ENCODE results near the gene RNF151. TPM values are rescaled to one million over a fixed set of nuclear protein-coding genes. Genes with fewer than 3 reads are reported as not detected.

The RNF151 gene
- total RNA-seq, 2 donors from 2014 or later, result 0.44 TPM; not detected in 1

GRCh38 chr16:1990351-1991134 is 23.9 kb downstream of the RNF151 start:
- Histone ChIP-seq H3K27ac (ENCODE audit: low read depth, low read length) (no peak overlapping the region), H3K9ac (ENCODE audit: extremely low read depth, low read length, poor library complexity, severe bottlenecking) (peak overlapping the region; percentile 30), H3K27me3 (ENCODE audit: control insufficient read depth, insufficient read depth, low read length, poor library complexity, severe bottlenecking) (peaks cover 37% of the 10 kb centered on the region), H3K9me3 (ENCODE audit: control insufficient read depth, low read length) (no peaks in the 10 kb centered on the region), H3K36me3 (ENCODE audit: control insufficient read depth, insufficient read depth, low read length) (peaks cover 17% of the 10 kb centered on the region), H3K4me1 (ENCODE audit: control insufficient read depth, insufficient read depth, low read length) (peaks cover 3% of the 10 kb centered on the region), H3K4me3 (ENCODE audit: low read length) (peak overlapping the region; percentile 80)
- peaks cover 13% of the 10 kb centered on the region for H3K36me3 Mint-ChIP-seq (ENCODE audit: low read depth)
- DNase-seq, result peak; percentile 90
- TF ChIP-seq CTCF (conservative IDR thresholded peaks at IDR 0.05), result no peak
- H3K27ac Mint-ChIP-seq, result no peak overlapping the region
- peaks cover 1% of the 10 kb centered on the region for H3K4me1 Mint-ChIP-seq
- H3K9me3 Mint-ChIP-seq, result no peaks in the 10 kb centered on the region
- H3K27me3 Mint-ChIP-seq (ENCODE audit: insufficient read depth), result peaks cover 41% of the 10 kb centered on the region
- 4 to 7% methylated on average over 13 to 46 of the region's 50 CpGs for WGBS, 2 experiments (ENCODE audit: insufficient coverage in 1 of 2, insufficient read length in 1 of 2)
- H3K4me3 Mint-ChIP-seq, result peak overlapping the region; percentile 53

DNA sequence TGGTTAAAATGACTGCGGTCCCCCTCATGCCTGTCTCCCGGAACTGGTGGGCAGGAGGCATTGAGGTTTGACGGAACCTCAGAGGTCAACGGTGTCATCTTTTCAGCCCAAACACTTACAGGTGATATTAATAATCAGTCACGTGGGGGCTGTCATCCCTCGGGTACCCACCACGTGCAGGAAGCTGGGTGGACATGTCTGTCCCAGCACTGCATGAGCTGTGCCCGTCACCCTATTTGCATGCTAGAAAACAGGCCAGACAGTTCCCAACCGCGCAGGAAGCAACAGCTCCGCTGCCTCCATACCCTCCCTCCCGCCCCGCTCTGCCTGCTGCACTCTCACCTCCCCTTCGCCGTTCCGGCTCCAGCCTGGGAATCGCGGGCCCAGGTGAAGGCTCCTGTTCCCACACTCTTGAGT is 24.5 kb downstream of the RNF151 start:
- peak; percentile 69 for DNase-seq
- Histone ChIP-seq H3K9ac (ENCODE audit: extremely low read depth, low read length, poor library complexity, severe bottlenecking) (no peak overlapping the region), H3K4me3 (ENCODE audit: low read length) (peak overlapping the region; percentile 80)

GRCh38 chr16:1991588-1991947 is 24.9 kb downstream of the RNF151 start:
- Histone ChIP-seq H3K36me3 (ENCODE audit: control insufficient read depth, insufficient read depth, low read length) (peaks cover 7% of the 10 kb centered on the region), H3K4me3 (ENCODE audit: low read length) (no peak overlapping the region), H3K27me3 (ENCODE audit: control insufficient read depth, insufficient read depth, low read length, poor library complexity, severe bottlenecking) (peaks cover 37% of the 10 kb centered on the region), H3K9me3 (ENCODE audit: control insufficient read depth, low read length) (no peaks in the 10 kb centered on the region), H3K27ac (ENCODE audit: low read depth, low read length) (no peak overlapping the region), H3K4me1 (ENCODE audit: control insufficient read depth, insufficient read depth, low read length) (peaks cover 3% of the 10 kb centered on the region), H3K9ac (ENCODE audit: extremely low read depth, low read length, poor library complexity, severe bottlenecking) (no peak overlapping the region)
- H3K9me3 Mint-ChIP-seq, result no peaks in the 10 kb centered on the region
- TF ChIP-seq CTCF (conservative IDR thresholded peaks at IDR 0.05), result no peak
- H3K27ac Mint-ChIP-seq, result no peak overlapping the region
- peak overlapping the region; percentile 53 for H3K4me3 Mint-ChIP-seq
- 25 to 32% methylated on average over 22 of the region's 22 CpGs for WGBS, 2 experiments (ENCODE audit: insufficient coverage in 1 of 2, insufficient read length in 1 of 2)
- DNase-seq, result no peak
- H3K27me3 Mint-ChIP-seq (ENCODE audit: insufficient read depth), result peaks cover 41% of the 10 kb centered on the region
- H3K4me1 Mint-ChIP-seq, result peaks cover 1% of the 10 kb centered on the region
- peaks cover 10% of the 10 kb centered on the region for H3K36me3 Mint-ChIP-seq (ENCODE audit: low read depth)

More for the DNA sequence above, 24.5 kb downstream of the RNF151 start:
- no peak for TF ChIP-seq CTCF (conservative IDR thresholded peaks at IDR 0.05)
- no peaks in the 10 kb centered on the region for H3K9me3 ChIP-seq (ENCODE audit: control insufficient read depth, low read length)
- peaks cover 3% of the 10 kb centered on the region for H3K4me1 ChIP-seq (ENCODE audit: control insufficient read depth, insufficient read depth, low read length)
- 16 to 27% methylated on average over 14 to 18 of the region's 18 CpGs for WGBS, 2 experiments (ENCODE audit: insufficient coverage in 1 of 2, insufficient read length in 1 of 2)
- H3K36me3 ChIP-seq (ENCODE audit: control insufficient read depth, insufficient read depth, low read length), result peaks cover 11% of the 10 kb centered on the region
- H3K27ac ChIP-seq (ENCODE audit: low read depth, low read length), result no peak overlapping the region
- peaks cover 41% of the 10 kb centered on the region for H3K27me3 Mint-ChIP-seq (ENCODE audit: insufficient read depth)
- no peaks in the 10 kb centered on the region for H3K9me3 Mint-ChIP-seq
- H3K4me3 Mint-ChIP-seq, result peak overlapping the region; percentile 53
- no peak overlapping the region for H3K27ac Mint-ChIP-seq
- peaks cover 37% of the 10 kb centered on the region for H3K27me3 ChIP-seq (ENCODE audit: control insufficient read depth, insufficient read depth, low read length, poor library complexity, severe bottlenecking)
- H3K4me1 Mint-ChIP-seq, result peaks cover 1% of the 10 kb centered on the region
- peaks cover 14% of the 10 kb centered on the region for H3K36me3 Mint-ChIP-seq (ENCODE audit: low read depth)

Data from endodermal cell (in vitro differentiated cells).